ENCODE data around the gene SLC2A2. TPM values are rescaled to one million over a fixed set of nuclear protein-coding genes. Genes with fewer than 3 reads are reported as not detected.

SLC2A2 gene
- total RNA-seq, 4 donors from 2014 or later: not detected

DNA sequence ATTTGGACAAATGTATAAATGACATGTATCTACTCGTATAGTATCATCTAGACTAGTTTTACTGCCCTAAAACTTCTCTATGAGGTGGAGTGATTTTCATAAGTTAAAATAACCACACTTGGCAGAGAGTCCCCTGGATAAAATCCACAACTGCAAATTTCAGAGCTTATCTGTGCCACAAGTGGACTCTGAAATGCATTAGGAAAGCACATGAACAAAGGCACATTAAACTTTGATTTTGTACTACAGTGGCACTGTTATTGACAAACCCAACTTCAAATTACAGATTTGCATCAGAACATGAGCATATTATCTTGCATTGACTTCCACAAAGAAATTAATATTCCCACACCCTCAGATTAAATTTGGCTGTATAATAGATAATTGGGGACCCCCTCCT is 60.0 kb downstream of the SLC2A2 start:
- no peak overlapping the region for H3K4me3 ChIP-seq (ENCODE audit: low read depth, poor library complexity, severe bottlenecking)
- 57 to 59% methylated on average over 1 of the region's 1 CpG for WGBS, 2 donors
- no peak for DNase-seq (ENCODE audit: low spot score in 2 of 2)
- TF ChIP-seq POLR2A (IDR thresholded peaks at IDR 0.05): no peak
- intact Hi-C loops (cut with DNase I; ENCODE audit: low total_unique reads): loop anchor here (10.0 kb wide), 1 partner anchor 598 kb away; no protein-coding TSS in a partner anchor

DNA sequence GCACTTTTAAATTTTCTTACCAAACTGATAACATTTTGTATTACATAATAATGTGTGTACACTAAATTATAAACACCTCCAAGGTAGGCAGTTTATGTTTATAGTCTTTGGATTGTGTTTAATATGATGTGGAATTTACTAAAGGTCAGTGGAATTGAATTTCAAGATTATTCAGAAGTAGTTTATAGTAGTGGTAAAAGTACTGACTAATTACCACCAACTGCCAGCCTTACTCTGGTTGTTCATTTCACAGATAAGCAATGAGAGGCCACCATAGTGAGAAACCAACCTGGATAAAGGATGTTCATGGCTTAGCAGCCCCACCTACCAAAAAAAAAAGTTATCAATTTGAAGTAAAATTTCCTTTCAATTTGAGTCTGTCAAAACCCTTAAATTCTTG is 64.1 kb downstream of the SLC2A2 start:
- DNase-seq (ENCODE audit: low spot score in 2 of 2): no peak
- TF ChIP-seq, protein P1, sequence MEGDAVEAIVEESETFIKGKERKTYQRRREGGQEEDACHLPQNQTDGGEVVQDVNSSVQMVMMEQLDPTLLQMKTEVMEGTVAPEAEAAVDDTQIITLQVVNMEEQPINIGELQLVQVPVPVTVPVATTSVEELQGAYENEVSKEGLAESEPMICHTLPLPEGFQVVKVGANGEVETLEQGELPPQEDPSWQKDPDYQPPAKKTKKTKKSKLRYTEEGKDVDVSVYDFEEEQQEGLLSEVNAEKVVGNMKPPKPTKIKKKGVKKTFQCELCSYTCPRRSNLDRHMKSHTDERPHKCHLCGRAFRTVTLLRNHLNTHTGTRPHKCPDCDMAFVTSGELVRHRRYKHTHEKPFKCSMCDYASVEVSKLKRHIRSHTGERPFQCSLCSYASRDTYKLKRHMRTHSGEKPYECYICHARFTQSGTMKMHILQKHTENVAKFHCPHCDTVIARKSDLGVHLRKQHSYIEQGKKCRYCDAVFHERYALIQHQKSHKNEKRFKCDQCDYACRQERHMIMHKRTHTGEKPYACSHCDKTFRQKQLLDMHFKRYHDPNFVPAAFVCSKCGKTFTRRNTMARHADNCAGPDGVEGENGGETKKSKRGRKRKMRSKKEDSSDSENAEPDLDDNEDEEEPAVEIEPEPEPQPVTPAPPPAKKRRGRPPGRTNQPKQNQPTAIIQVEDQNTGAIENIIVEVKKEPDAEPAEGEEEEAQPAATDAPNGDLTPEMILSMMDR (IDR thresholded peaks at IDR 0.05): no peak
- TF ChIP-seq POLR2A (IDR thresholded peaks at IDR 0.05): no peak
- H3K4me3 ChIP-seq (ENCODE audit: low read depth, poor library complexity, severe bottlenecking): no peak overlapping the region
- intact Hi-C loops (cut with DNase I; ENCODE audit: low total_unique reads): loop anchor here (10.0 kb wide), 1 partner anchor 602 kb away; no protein-coding TSS in a partner anchor

DNA sequence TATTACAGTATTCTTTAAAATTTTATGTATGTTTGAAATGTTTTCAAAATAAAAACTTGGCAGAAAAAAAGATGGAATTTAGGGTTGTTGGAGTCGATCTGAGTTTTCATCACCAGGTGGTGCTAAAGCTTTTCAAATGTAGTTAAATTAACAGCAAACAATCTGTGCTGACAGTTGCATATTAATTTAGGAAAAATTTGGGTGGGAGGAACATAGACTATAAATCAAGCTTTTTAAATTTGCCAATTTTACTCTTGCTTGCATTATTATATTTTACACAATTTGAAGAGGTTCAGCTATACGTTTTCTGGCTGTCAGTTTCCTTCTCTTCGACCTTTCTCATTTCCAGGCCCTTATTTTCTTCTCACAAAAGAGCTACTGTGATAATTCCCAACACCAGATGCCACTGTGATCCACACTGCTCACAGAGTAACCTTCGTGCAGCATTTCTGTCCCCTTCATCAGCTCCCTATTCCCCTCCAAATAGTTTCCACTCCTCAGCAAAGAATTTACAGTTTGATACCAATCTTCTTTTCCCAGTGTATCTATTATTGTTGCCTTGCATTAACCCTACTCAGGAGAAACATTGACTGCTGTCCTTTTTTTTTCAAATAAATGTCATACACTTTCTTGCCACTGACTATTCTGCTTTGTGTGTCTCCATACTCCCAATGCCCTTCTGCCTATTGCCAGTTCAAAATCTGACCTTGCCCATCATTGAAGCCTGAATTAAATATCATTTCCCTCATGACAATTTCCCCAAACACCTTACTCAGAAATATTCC is 64.7 kb downstream of the SLC2A2 start:
- WGBS, 2 donors: 36 to 41% methylated on average over 4 of the region's 4 CpGs
- intact Hi-C loops (cut with DNase I; ENCODE audit: low total_unique reads): loop anchor here (10.0 kb wide), 1 partner anchor 603 kb away; no protein-coding TSS in a partner anchor
- DNase-seq (ENCODE audit: low spot score in 2 of 2): no peak
- TF ChIP-seq, protein P1 (IDR thresholded peaks at IDR 0.05): no peak
- TF ChIP-seq POLR2A (IDR thresholded peaks at IDR 0.05): no peak
- H3K4me3 ChIP-seq (ENCODE audit: low read depth, poor library complexity, severe bottlenecking): no peak overlapping the region

DNA sequence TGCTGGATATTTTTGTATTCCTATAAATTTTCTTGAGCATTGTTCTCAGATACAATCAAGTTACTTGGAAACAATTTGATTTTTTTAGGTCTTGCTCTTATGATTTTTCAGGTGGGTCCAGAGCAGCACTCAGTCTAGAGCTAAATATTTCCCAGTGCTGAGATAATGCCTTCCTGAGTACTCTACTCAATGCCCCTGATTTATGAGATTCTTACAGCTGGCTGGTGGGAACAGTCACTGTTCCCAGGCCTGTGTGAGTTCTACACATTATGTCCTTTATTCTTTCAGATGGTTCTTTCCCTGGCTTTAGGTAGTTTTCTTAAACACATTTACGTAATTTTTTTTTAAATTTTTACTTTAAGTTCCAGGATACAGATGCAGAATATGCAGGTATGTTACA is 67.1 kb downstream of the SLC2A2 start:
- no peak for DNase-seq (ENCODE audit: low spot score in 2 of 2)
- H3K4me3 ChIP-seq (ENCODE audit: low read depth, poor library complexity, severe bottlenecking): no peak overlapping the region
- TF ChIP-seq, protein P1 (IDR thresholded peaks at IDR 0.05): no peak
- TF ChIP-seq POLR2A (IDR thresholded peaks at IDR 0.05): no peak
- intact Hi-C loops (cut with DNase I; ENCODE audit: low total_unique reads): no loop called here
- 86 to 90% methylated on average over 1 of the region's 1 CpG for WGBS, 2 donors

DNA sequence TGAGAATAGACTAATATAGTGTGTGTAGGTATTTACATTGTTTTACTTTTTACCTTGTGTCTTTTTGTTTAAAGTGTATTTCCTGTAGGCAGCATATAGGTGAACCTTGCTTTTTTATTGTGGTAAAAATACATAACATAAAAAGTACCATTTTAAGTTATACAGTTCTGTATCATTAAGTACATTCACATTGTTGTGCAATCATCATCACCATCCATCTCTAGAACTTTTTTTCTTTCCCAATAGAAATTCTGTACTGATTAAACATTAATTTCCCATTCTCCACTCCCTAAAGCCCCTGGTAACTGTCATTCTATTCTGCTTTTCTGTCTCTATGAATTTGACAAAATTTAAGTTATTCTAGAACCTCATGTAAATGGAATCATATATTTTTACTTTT is 69.9 kb downstream of the SLC2A2 start:
- TF ChIP-seq, protein P1 (IDR thresholded peaks at IDR 0.05): no peak
- no peak for TF ChIP-seq POLR2A (IDR thresholded peaks at IDR 0.05)
- no peak overlapping the region for H3K4me3 ChIP-seq (ENCODE audit: low read depth, poor library complexity, severe bottlenecking)
- intact Hi-C loops (cut with DNase I; ENCODE audit: low total_unique reads): no loop called here
- DNase-seq (ENCODE audit: low spot score in 2 of 2): no peak

DNA sequence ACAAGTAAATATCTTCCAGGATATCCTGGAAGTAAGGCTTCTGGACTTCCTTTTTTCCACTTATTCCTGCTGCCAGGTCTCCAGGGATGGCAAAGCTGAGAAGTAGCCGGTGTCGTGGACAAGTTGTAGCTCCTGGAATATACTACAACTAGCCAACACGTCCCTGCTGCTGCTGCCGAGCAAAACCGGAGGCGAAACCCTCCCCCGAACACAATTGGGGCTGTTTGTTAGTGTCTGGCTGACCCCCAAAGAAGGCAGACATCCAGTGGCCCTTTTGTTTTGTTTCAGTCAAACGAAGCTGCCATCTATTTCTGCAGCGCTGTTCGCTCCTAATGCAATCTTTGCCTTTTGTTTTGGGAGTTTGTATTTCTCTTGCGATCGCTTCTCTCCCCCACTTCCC is 72.8 kb downstream of the SLC2A2 start:
- 69 to 82% methylated on average over 12 of the region's 12 CpGs for WGBS, 2 donors
- H3K4me3 ChIP-seq (ENCODE audit: low read depth, poor library complexity, severe bottlenecking): no peak overlapping the region
- intact Hi-C loops (cut with DNase I; ENCODE audit: low total_unique reads): no loop called here
- TF ChIP-seq, protein P1 (IDR thresholded peaks at IDR 0.05): no peak
- no peak for TF ChIP-seq POLR2A (IDR thresholded peaks at IDR 0.05)
- no peak for DNase-seq (ENCODE audit: low spot score in 2 of 2)
